ENCODE results near the gene MELTF. TPM values are rescaled to one million over a fixed set of nuclear protein-coding genes. Genes with fewer than 3 reads are reported as not detected.

Gene MELTF
- total RNA-seq, 1 experiment from 2014 or later = 9.2 TPM

- no peaks in the 10 kb centered on the region for H3K9me3 ChIP-seq (ENCODE audit: control insufficient read depth, low read depth, low read length)
- H4K91ac ChIP-seq (ENCODE audit: insufficient read length, low read depth, low read length) = no peak overlapping the region
- peaks cover 4% of the 10 kb centered on the region for H3K23me2 ChIP-seq (ENCODE audit: insufficient read length, low read depth, low read length, poor library complexity, severe bottlenecking)
- H2AK5ac ChIP-seq (ENCODE audit: insufficient read length, low read length) = no peak overlapping the region
- no peak overlapping the region for H2BK15ac ChIP-seq (ENCODE audit: low read depth, low read length)
- H3K14ac ChIP-seq (ENCODE audit: insufficient read depth, low read length) = no peak overlapping the region
- no peak overlapping the region for H3K4ac ChIP-seq (ENCODE audit: low read depth, low read length)
- no peak overlapping the region for H2BK120ac ChIP-seq (ENCODE audit: low read depth, low read length, poor library complexity, severe bottlenecking)
- no peak overlapping the region for H3T11ph ChIP-seq (ENCODE audit: low read length)
- no peak overlapping the region for H3K9ac ChIP-seq (ENCODE audit: extremely low read depth, insufficient read length, low read length)
- H3K56ac ChIP-seq (ENCODE audit: insufficient read length, low read depth, low read length) = no peak overlapping the region
- H2BK5ac ChIP-seq (ENCODE audit: insufficient read length, low read length) = no peak overlapping the region
- peak; percentile 40 for DNase-seq
- Mint-ChIP-seq H3K4me1 (peaks cover 17% of the 10 kb centered on the region in 2 experiments), H3K27ac (no peak overlapping the region), H3K4me3 (peak overlapping the region; percentile 38 to 78), H3K27me3 (ENCODE audit: low read depth) (peaks cover 28% of the 10 kb centered on the region), H3K9me3 (peaks cover 0 to 3% of the 10 kb centered on the region in 2 experiments; a peak in 2 of 5 replicates), H3K36me3 (ENCODE audit: insufficient read depth in 1 of 3, low read depth in 3 of 3) (peaks cover 3 to 13% (median 6%) of the 10 kb centered on the region in 3 experiments; a peak in 5 of 7 replicates)
- H2BK20ac ChIP-seq (ENCODE audit: low read depth, low read length, poor library complexity, severe bottlenecking) = no peak overlapping the region
- no peak overlapping the region for H2AFZ ChIP-seq (ENCODE audit: low read length)
- no peak overlapping the region for H3K27ac ChIP-seq (ENCODE audit: insufficient read length, low read depth, low read length)
- H3K27me3 ChIP-seq (ENCODE audit: insufficient read depth, low read length) = peaks cover 9% of the 10 kb centered on the region; the same call in 1 of the 2 replicates
- H2BK12ac ChIP-seq (ENCODE audit: insufficient read length, low read depth, low read length) = no peak overlapping the region
- H3K4me2 ChIP-seq (ENCODE audit: insufficient read depth, insufficient read length, low read length) = no peak overlapping the region
- no peak overlapping the region for H3K18ac ChIP-seq (ENCODE audit: insufficient read length, low read depth, low read length)
- no peaks in the 10 kb centered on the region for H4K20me1 ChIP-seq (ENCODE audit: control insufficient read depth, insufficient read depth, insufficient read length)
- TF ChIP-seq CTCF (conservative IDR thresholded peaks at IDR 0.05) = no peak
- no peak overlapping the region for H3K23ac ChIP-seq (ENCODE audit: insufficient read length, low read depth, low read length)
- WGBS (ENCODE audit: extremely low coverage, insufficient read length, low lambda C conversion rate) = no CpG with 5 or more reads among the region's 55 CpGs
- H4K5ac ChIP-seq (ENCODE audit: insufficient read length, low read depth, low read length) = no peak overlapping the region
- H3K79me2 ChIP-seq (ENCODE audit: insufficient read depth, low read length) = no peaks in the 10 kb centered on the region
- H3K4me1 ChIP-seq (ENCODE audit: insufficient read depth, low read length) = 0 out of 2 replicates have a peak, but pooled peaks cover 6% of the 10 kb centered on the region
- H4K8ac ChIP-seq (replicated peaks; ENCODE audit: insufficient read length, low read depth, low read length) = no peak overlapping the region
- no peaks in the 10 kb centered on the region for H3K79me1 ChIP-seq (ENCODE audit: insufficient read depth, low read depth, low read length, poor library complexity, severe bottlenecking)
Observed at GRCh38 chr3:197001972-197002700, 27.5 kb downstream of the MELTF start.

Data from H9 (cell line).